Ascending aorta (tissue), 2 donors: ENCODE data around the gene SLAIN1. TPM values are rescaled to one million over a fixed set of nuclear protein-coding genes. Genes with fewer than 3 reads are reported as not detected.

Experiments used
- DNase-seq, 2 donors: peaks; one replicate each; pipeline ENCODE4 v3.0.0-alpha.2; 2019; ENCODE audit warnings: low spot score in 2 of 2
- H3K27ac ChIP-seq, 2 donors: fragments of 200-600 bp; sonication (generic); one replicate each; pipeline ENCODE4 v1.5.1; 2016 to 2017; ENCODE audit warnings: mild to moderate bottlenecking in 1 of 2
- H3K27me3 ChIP-seq: fragments of 200-600 bp; sonication (generic); one replicate; pipeline ENCODE4 v1.5.1; 2017
- H3K36me3 ChIP-seq, 2 donors: fragments of 200-600 bp; sonication (generic); one replicate each; pipeline ENCODE4 v1.5.1; 2016
- H3K4me1 ChIP-seq, 2 donors: fragments of 200-600 bp; sonication (generic); one replicate each; pipeline ENCODE4 v1.5.1; 2016 to 2017; ENCODE audit warnings: mild to moderate bottlenecking in 1 of 2
- H3K4me3 ChIP-seq, 2 donors: fragments of 200-600 bp; sonication (generic); one replicate each; pipeline ENCODE4 v1.5.1; 2016 to 2017; ENCODE audit warnings: mild to moderate bottlenecking in 1 of 2
- H3K9me3 ChIP-seq, 2 donors: fragments of 200-600 bp; sonication (generic); one replicate each; pipeline ENCODE4 v1.5.1; 2016
- CTCF ChIP-seq, 3 experiments: fragments of 200-600 bp in 2 of 3; fragments of 450-650 bp in 1 of 3; sonication (generic) in 2 of 3; IDR thresholded peaks; one replicate each; pipeline ENCODE4 v1.5.1; 2016 to 2019; ENCODE audit warnings: antibody characterized with exemption in 3 of 3, mild to moderate bottlenecking in 1 of 3, moderate library complexity in 1 of 3
- intact Hi-C: fragments of 100-400 bp; cut with DNase I; formaldehyde crosslinking; loops from one replicate; pipeline ENCODE4 v1.15.1; 2023
- total RNA-seq: library from RNA; depleted of rRNA; stranded (reverse); fragments of >200 nt; gene quantifications from one replicate; pipeline ENCODE4 v1.1.0, GENCODE V29; 2016

The SLAIN1 gene
- total RNA-seq, 1 donor from 2014 or later: 7.1 TPM

DNA sequence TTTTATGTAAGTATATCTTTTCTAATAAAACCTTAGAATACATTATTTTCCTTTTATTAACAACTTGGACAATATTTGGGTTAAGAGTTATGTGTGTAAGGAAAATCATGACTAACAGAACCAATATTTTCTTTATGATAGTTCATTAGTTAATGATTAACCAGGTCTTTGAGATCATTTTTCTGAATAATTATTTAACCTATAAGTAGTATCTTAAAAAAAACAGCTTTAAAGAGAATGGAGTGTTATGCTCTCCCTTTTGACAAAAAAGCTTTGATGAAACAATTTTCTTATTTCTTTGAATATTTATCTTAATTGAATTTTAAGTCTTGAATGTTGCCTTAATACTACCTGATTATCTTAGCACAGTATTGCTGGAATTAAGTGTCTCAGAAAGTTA, 3.8 kb downstream of the SLAIN1 start:
- no peak overlapping the region for H3K27ac ChIP-seq
- H3K4me1 ChIP-seq: peaks cover 0 to 5% of the 10 kb centered on the region in 2 donors
- no peaks in the 10 kb centered on the region for H3K9me3 ChIP-seq
- H3K36me3 ChIP-seq: peaks cover 0 to 3% of the 10 kb centered on the region in 2 donors
- H3K27me3 ChIP-seq: no peaks in the 10 kb centered on the region
- DNase-seq: no peak
- intact Hi-C loops: no loop called here
- H3K4me3 ChIP-seq: no peak overlapping the region
- no peak for TF ChIP-seq CTCF (IDR thresholded peaks at IDR 0.05)

- TF ChIP-seq CTCF (IDR thresholded peaks at IDR 0.05): no peak
- Histone ChIP-seq H3K4me3 (no peak overlapping the region), H3K27me3 (no peaks in the 10 kb centered on the region), H3K4me1 (peaks cover 0 to 3% of the 10 kb centered on the region in 2 donors), H3K27ac (no peak overlapping the region), H3K36me3 (peaks cover 0 to 4% of the 10 kb centered on the region in 2 donors), H3K9me3 (peaks cover 0 to under 1% of the 10 kb centered on the region in 2 donors)
- intact Hi-C loops: no loop called here
- no peak for DNase-seq
Measured at GRCh38 chr13:77702366-77702765, 4.9 kb downstream of the SLAIN1 start.

DNA sequence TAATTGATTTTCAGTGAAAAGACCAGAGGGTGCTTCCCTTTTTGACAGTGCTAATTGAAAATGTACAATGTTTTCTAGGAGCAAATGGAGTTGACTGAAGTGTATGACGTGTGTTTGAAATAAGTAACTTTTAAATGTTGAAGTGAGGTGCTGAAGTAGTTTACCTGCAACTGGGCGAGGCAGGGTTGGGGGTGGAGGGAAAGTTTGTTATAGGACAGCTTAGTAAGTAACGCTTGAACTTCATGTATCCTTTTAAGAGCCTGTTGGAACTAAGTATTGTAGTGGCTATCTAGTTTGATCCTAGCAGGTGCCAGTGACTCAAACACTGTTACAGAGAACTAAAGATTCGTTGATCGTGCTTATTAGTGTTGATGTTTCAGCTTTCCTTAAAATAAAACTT, 5.9 kb downstream of the SLAIN1 start:
- H3K27ac ChIP-seq: no peak overlapping the region
- intact Hi-C loops: no loop called here
- peaks cover 0 to 11% of the 10 kb centered on the region in 2 donors for H3K9me3 ChIP-seq

DNA sequence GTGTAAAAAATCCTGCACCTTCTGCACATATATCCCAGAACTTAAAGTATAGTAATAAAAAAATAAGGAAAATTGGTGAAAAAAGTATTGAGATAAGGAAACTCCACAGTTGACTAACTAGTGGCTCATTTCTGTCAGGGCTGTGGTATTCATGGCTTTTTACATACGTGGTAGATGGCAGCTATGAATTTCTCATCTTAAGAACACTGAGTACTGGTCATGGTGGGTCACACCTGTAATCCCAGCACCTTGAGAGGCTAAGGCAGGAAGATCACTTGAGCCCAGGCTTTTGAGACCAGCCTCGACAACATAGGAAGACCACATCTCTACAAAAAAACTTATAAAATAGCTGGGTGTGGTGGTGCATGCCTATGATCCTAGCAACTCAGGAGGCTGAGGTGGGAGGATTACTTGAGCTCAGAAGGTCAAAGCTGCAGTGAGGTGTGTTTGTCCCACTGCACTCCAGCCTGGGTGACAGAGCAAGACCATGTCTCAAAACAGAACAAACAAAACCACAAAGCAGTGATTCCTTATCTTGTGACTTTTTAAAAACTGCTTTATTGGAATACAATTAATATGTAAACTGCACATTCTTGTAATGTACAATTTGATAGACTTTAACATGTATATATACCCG, 16.8 kb downstream of the SLAIN1 start:
- H3K27ac ChIP-seq: no peak overlapping the region
- no peaks in the 10 kb centered on the region for H3K27me3 ChIP-seq
- TF ChIP-seq CTCF (IDR thresholded peaks at IDR 0.05): no peak
- no peak for DNase-seq
- H3K4me3 ChIP-seq: no peak overlapping the region
- H3K4me1 ChIP-seq: no peaks in the 10 kb centered on the region
- H3K9me3 ChIP-seq: peaks cover 0 to 33% of the 10 kb centered on the region in 2 donors
- no peaks in the 10 kb centered on the region for H3K36me3 ChIP-seq
- intact Hi-C loops: no loop called here

More for the DNA sequence above, 5.9 kb downstream of the SLAIN1 start:
- Histone ChIP-seq H3K4me3 (no peak overlapping the region), H3K36me3 (peaks cover 0 to 9% of the 10 kb centered on the region in 2 donors), H3K4me1 (peaks cover 0 to 3% of the 10 kb centered on the region in 2 donors), H3K27me3 (no peaks in the 10 kb centered on the region)
- DNase-seq: no peak
- no peak for TF ChIP-seq CTCF (IDR thresholded peaks at IDR 0.05)

- no peak for DNase-seq
- Histone ChIP-seq H3K4me1 (no peaks in the 10 kb centered on the region), H3K36me3 (no peaks in the 10 kb centered on the region), H3K27ac (no peak overlapping the region), H3K4me3 (no peak overlapping the region), H3K27me3 (no peaks in the 10 kb centered on the region), H3K9me3 (peaks cover 0 to 24% of the 10 kb centered on the region in 2 donors)
- no peak for TF ChIP-seq CTCF (IDR thresholded peaks at IDR 0.05)
- intact Hi-C loops: no loop called here
Measured at GRCh38 chr13:77715233-77715891, 17.9 kb downstream of the SLAIN1 start.
